ENCODE measurements around the gene FAM32A. TPM values are rescaled to one million over a fixed set of nuclear protein-coding genes. Genes with fewer than 3 reads are reported as not detected.
A peak's percentile ranks its signal among the peaks of the same experiment; 100 is the strongest.
"Not testable (repeated sequence)": the region's sequence is repeated elsewhere in the genome, so short reads cannot be mapped to it uniquely, and the experiment has no call there.

FAM32A gene
- total RNA-seq, 1 experiment from 2014 or later: 42.2 TPM

DNA sequence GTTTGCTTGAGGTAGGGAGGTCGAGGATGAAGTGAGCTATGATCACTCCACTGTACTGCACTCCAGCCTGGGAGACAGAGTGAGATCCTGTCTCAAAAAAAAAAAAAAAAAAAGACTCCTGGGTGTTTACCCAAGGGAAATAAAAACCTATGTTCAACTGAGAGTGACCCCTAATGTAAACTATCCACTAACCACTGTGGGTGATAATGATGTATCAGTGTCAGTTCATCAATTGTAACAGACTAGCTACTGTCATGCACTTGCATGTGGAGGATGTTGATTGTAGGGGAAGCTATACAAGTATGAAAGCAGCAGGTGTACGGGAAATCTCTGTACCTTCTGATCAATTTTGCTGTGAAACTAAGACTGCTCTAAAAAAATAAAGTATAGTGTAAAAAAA lies 9.3 kb upstream of the FAM32A start:
- no TSS peak for BruUV-seq (replicated peaks)
- Mint-ChIP-seq H3K4me3 (ENCODE audit: low read depth, unreplicated experiment) (no peak overlapping the region), H3K36me3 (ENCODE audit: insufficient read depth, unreplicated experiment) (no peaks in the 10 kb centered on the region), H3K27ac (ENCODE audit: unreplicated experiment) (no peak overlapping the region), H3K4me1 (ENCODE audit: low read depth, unreplicated experiment) (peaks cover 14% of the 10 kb centered on the region), H3K9me3 (ENCODE audit: low read depth, unreplicated experiment) (no peaks in the 10 kb centered on the region), H3K27me3 (ENCODE audit: unreplicated experiment) (no peaks in the 10 kb centered on the region)
- DNase-seq: no peak
- intact Hi-C loops (cut with micrococcal nuclease; ENCODE audit: unreplicated experiment): no loop called here
- CTCF ChIA-PET: no interaction called here
- TF ChIP-seq, protein P1, sequence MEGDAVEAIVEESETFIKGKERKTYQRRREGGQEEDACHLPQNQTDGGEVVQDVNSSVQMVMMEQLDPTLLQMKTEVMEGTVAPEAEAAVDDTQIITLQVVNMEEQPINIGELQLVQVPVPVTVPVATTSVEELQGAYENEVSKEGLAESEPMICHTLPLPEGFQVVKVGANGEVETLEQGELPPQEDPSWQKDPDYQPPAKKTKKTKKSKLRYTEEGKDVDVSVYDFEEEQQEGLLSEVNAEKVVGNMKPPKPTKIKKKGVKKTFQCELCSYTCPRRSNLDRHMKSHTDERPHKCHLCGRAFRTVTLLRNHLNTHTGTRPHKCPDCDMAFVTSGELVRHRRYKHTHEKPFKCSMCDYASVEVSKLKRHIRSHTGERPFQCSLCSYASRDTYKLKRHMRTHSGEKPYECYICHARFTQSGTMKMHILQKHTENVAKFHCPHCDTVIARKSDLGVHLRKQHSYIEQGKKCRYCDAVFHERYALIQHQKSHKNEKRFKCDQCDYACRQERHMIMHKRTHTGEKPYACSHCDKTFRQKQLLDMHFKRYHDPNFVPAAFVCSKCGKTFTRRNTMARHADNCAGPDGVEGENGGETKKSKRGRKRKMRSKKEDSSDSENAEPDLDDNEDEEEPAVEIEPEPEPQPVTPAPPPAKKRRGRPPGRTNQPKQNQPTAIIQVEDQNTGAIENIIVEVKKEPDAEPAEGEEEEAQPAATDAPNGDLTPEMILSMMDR (IDR thresholded peaks at IDR 0.05; ENCODE audit: unreplicated experiment): no peak

DNA sequence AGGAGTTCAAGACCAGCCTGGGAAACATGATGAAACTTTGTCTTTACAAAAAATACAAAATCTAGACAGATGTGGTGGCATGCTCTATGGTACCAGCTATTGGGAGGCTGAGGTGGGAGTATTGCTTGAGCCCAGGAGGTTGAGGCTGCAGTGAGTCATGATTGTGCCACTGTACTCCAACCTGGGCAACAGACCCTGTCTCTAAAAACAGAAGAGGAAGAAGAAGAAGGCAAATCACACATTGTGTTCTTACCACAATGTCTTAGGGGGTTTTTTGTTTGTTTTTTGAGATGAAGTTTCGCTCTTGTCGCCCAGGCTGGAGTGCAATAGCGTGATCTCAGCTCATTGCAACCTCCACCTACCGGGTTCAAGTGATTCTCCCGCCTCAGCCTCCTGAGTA lies 6.3 kb upstream of the FAM32A start:
- H3K27me3 Mint-ChIP-seq (ENCODE audit: unreplicated experiment); H3K4me1 Mint-ChIP-seq (ENCODE audit: low read depth, unreplicated experiment); intact Hi-C loops (cut with micrococcal nuclease; ENCODE audit: unreplicated experiment); H3K4me3 Mint-ChIP-seq (ENCODE audit: low read depth, unreplicated experiment); DNase-seq; BruUV-seq (replicated peaks); H3K36me3 Mint-ChIP-seq (ENCODE audit: insufficient read depth, unreplicated experiment); H3K27ac Mint-ChIP-seq (ENCODE audit: unreplicated experiment); H3K9me3 Mint-ChIP-seq (ENCODE audit: low read depth, unreplicated experiment): not testable (repeated sequence)
- CTCF ChIA-PET: interaction anchor here (0.6 kb wide), 1 partner anchor 17 kb away, joined by 5 read pairs; no protein-coding TSS in a partner anchor

- intact Hi-C loops (cut with micrococcal nuclease; ENCODE audit: unreplicated experiment): loop anchor here (5.0 to 10.0 kb wide), 4 partner anchors 66 to 346 kb away; partner anchors contain the start of gene RAB8A
- no peak overlapping the region for H3K4me3 Mint-ChIP-seq (ENCODE audit: low read depth, unreplicated experiment)
- CTCF ChIA-PET: interaction anchor here (0.9 kb wide), 1 partner anchor 155 kb away, joined by 3 read pairs; no protein-coding TSS in a partner anchor
- peaks cover 18% of the 10 kb centered on the region for H3K36me3 Mint-ChIP-seq (ENCODE audit: insufficient read depth, unreplicated experiment)
- TF ChIP-seq, protein P1 (IDR thresholded peaks at IDR 0.05; ENCODE audit: unreplicated experiment): no peak
- no peaks in the 10 kb centered on the region for H3K9me3 Mint-ChIP-seq (ENCODE audit: low read depth, unreplicated experiment)
- DNase-seq: no peak
- BruUV-seq (replicated peaks): no TSS peak
- H3K27me3 Mint-ChIP-seq (ENCODE audit: unreplicated experiment): no peaks in the 10 kb centered on the region
- H3K27ac Mint-ChIP-seq (ENCODE audit: unreplicated experiment): no peak overlapping the region
- H3K4me1 Mint-ChIP-seq (ENCODE audit: low read depth, unreplicated experiment): no peaks in the 10 kb centered on the region
Observed at GRCh38 chr19:16180611-16181010, 4.6 kb upstream of the FAM32A start.

DNA sequence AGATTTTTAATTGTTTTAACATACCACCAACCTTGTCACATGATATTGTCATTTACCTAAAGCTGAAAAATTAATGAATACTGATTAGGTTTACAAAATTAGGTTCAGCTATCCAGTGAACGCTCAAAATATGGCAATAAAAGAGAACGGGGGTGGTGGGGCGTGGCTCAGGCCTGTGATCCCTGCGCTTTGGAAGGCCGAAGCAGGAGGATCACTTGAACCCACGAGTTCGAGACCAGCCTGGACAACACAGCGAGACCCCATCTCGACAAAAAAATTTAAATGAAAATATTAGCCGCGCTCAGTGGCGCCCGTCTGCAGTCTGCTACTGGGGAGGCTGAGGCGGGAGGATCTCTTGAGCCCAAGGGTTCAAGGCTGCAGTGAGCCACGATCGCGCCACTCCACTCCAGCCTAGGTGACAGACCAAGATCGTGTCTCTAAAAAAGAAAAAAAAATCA lies 516 bp upstream of the FAM32A start:
- CTCF ChIA-PET: interaction anchor here (0.9 to 1.6 kb wide), 6 partner anchors 13 to 159 kb away, joined by 3 to 11 read pairs (median 4); partner anchors contain the start of genes AP1M1 and RAB8A
- H3K4me1 Mint-ChIP-seq (ENCODE audit: low read depth, unreplicated experiment): no peaks in the 10 kb centered on the region
- TF ChIP-seq, protein P1 (IDR thresholded peaks at IDR 0.05; ENCODE audit: unreplicated experiment): no peak
- TSS peak; percentile 81 for BruUV-seq (replicated peaks)
- H3K27me3 Mint-ChIP-seq (ENCODE audit: unreplicated experiment): no peaks in the 10 kb centered on the region
- H3K4me3 Mint-ChIP-seq (ENCODE audit: low read depth, unreplicated experiment): peak overlapping the region; percentile 100
- intact Hi-C loops (cut with micrococcal nuclease; ENCODE audit: unreplicated experiment): loop anchor here (5.0 to 10.0 kb wide), 4 partner anchors 70 to 350 kb away; partner anchors contain the start of gene RAB8A
- no peaks in the 10 kb centered on the region for H3K9me3 Mint-ChIP-seq (ENCODE audit: low read depth, unreplicated experiment)
- peaks cover 42% of the 10 kb centered on the region for H3K36me3 Mint-ChIP-seq (ENCODE audit: insufficient read depth, unreplicated experiment)
- DNase-seq: no peak
- H3K27ac Mint-ChIP-seq (ENCODE audit: unreplicated experiment): peak overlapping the region; percentile 99

DNA sequence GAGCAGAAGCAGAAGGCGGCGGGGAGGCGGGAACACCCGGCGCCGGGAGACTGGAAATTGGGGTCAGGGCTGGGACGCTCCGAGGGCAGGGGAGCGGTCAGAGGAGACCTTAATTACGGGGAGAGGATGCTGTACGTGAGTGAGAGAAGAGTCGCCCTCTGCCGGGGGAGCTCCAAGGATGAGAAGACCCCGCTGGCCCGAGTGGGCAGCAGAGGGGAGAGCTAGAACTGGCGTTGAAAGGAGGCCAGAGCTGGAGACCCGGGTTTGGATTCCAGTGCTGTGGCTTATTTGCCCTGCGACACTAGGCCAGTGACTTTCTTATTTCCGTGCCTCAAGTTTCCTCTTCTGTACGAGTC lies 536 bp downstream of the FAM32A start:
- H3K27me3 Mint-ChIP-seq (ENCODE audit: unreplicated experiment): no peaks in the 10 kb centered on the region
- intact Hi-C loops (cut with micrococcal nuclease; ENCODE audit: unreplicated experiment): loop anchor here (10.0 kb wide), 2 partner anchors 71 to 351 kb away; partner anchors contain the start of gene RAB8A
- no peaks in the 10 kb centered on the region for H3K9me3 Mint-ChIP-seq (ENCODE audit: low read depth, unreplicated experiment)
- no peaks in the 10 kb centered on the region for H3K4me1 Mint-ChIP-seq (ENCODE audit: low read depth, unreplicated experiment)
- CTCF ChIA-PET: interaction anchor here (0.5 to 1.6 kb wide), 12 partner anchors 12 to 373 kb away, joined by 3 to 11 read pairs (median 3); partner anchors contain the start of genes AP1M1 and RAB8A
- H3K36me3 Mint-ChIP-seq (ENCODE audit: insufficient read depth, unreplicated experiment): peaks cover 47% of the 10 kb centered on the region
- peak overlapping the region; percentile 99 for H3K27ac Mint-ChIP-seq (ENCODE audit: unreplicated experiment)
- TF ChIP-seq, protein P1 (IDR thresholded peaks at IDR 0.05; ENCODE audit: unreplicated experiment): peak; percentile 19
- DNase-seq: peak; percentile 27
- peak overlapping the region; percentile 100 for H3K4me3 Mint-ChIP-seq (ENCODE audit: low read depth, unreplicated experiment)
- BruUV-seq (replicated peaks): no TSS peak
